ENCODE data around the gene NOS3.

GRCh38 chr7:151016942-151017341 lies 26.1 kb downstream of the NOS3 start:
- TF ChIP-seq YY1 (tag by site-specific recombination; IDR thresholded peaks at IDR 0.05), result no peak
- TF ChIP-seq ZBTB49 (tag by site-specific recombination; IDR thresholded peaks at IDR 0.05; ENCODE audit: low read depth), result no peak
- TF ChIP-seq REST (tag by site-specific recombination; IDR thresholded peaks at IDR 0.05), result no peak
- TF ChIP-seq ZNF274 (IDR thresholded peaks at IDR 0.05; ENCODE audit: low read length), result no peak
- no peak for TF ChIP-seq ZNF274 (tag by site-specific recombination; IDR thresholded peaks at IDR 0.05; ENCODE audit: borderline replicate concordance)
- no peak for TF ChIP-seq ZBTB17 (tag by site-specific recombination; IDR thresholded peaks at IDR 0.05)

All from HEK293 (cell line).